OCI-LY7 (cell line): ENCODE measurements around the gene XDH.

ENCODE experiments used
- CTCF ChIP-seq: fragments of 200-600 bp; sonication (generic); conservative IDR thresholded peaks from 2 replicates; pipeline ENCODE4 v1.5.1; 2014; ENCODE audit warnings: mild to moderate bottlenecking, antibody characterized with exemption, low read length, moderate library complexity, mixed read lengths
- EZH2phosphoT487 ChIP-seq: fragments of 200-600 bp; sonication (generic); IDR thresholded peaks from 2 replicates; pipeline ENCODE4 v1.6.1; 2018; ENCODE audit warnings: low read depth, borderline replicate concordance, mild to moderate bottlenecking, mixed run types, antibody characterized with exemption, low read length, moderate library complexity, mixed read lengths

GRCh38 chr2:31334311-31335026 lies 80.1 kb downstream of the XDH start:
- TF ChIP-seq CTCF, result no peak
- TF ChIP-seq EZH2phosphoT487, result no peak
